MM.1S (cell line): ENCODE measurements around the gene ROPN1L.

Experiments used
- DNase-seq: peaks from one replicate; pipeline ENCODE4 v3.0.0-alpha.2; 2015
- H2AFZ ChIP-seq: fragments of 300-600 bp; sonication (generic); 2 replicates; pipeline ENCODE4 v1.6.0; 2016; ENCODE audit warnings: antibody characterized with exemption, low read length
- H3F3A ChIP-seq: fragments of 300-600 bp; sonication (generic); 2 replicates; pipeline ENCODE4 v1.6.1; 2016; ENCODE audit warnings: mild to moderate bottlenecking, antibody characterized with exemption, low read length, moderate library complexity, mixed read lengths; ENCODE audit not compliant: insufficient read depth
- H3K27ac ChIP-seq: fragments of 300-600 bp; sonication (generic); 2 replicates; pipeline ENCODE4 v1.5.1; 2016; ENCODE audit warnings: mild to moderate bottlenecking, low read length
- H3K27me3 ChIP-seq: fragments of 300-600 bp; sonication (generic); replicated peaks from 2 replicates; pipeline ENCODE4 v1.6.0; 2016; ENCODE audit warnings: low read length; ENCODE audit not compliant: insufficient read depth
- H3K36me3 ChIP-seq: fragments of 300-600 bp; sonication (generic); replicated peaks from 2 replicates; pipeline ENCODE4 v1.6.1; 2016; ENCODE audit warnings: mild to moderate bottlenecking, low read length, mixed read lengths; ENCODE audit not compliant: insufficient read depth
- H3K4me1 ChIP-seq: fragments of 300-600 bp; sonication (generic); 2 replicates; pipeline ENCODE4 v1.6.1; 2016; ENCODE audit warnings: low read length, mixed read lengths
- H3K4me2 ChIP-seq: fragments of 300-600 bp; sonication (generic); 2 replicates; pipeline ENCODE4 v1.6.0; 2016; ENCODE audit warnings: low read depth, low read length
- H3K4me3 ChIP-seq: fragments of 300-600 bp; sonication (generic); 2 replicates; pipeline ENCODE4 v1.5.1; 2016; ENCODE audit warnings: low read length, mixed read lengths
- H3K79me2 ChIP-seq: fragments of 300-600 bp; sonication (generic); 2 replicates; pipeline ENCODE4 v1.6.1; 2016; ENCODE audit warnings: mixed run types, low read length, mixed read lengths
- H3K9ac ChIP-seq: fragments of 300-600 bp; sonication (generic); 2 replicates; pipeline ENCODE4 v1.6.1; 2016; ENCODE audit warnings: low read length, mixed read lengths
- H3K9me2 ChIP-seq: fragments of 300-600 bp; sonication (generic); replicated peaks from 2 replicates; pipeline ENCODE4 v1.6.1; 2016; ENCODE audit warnings: mild to moderate bottlenecking, low read length, mixed read lengths; ENCODE audit not compliant: insufficient read depth
- H3K9me3 ChIP-seq: fragments of 300-600 bp; sonication (generic); replicated peaks from 2 replicates; pipeline ENCODE4 v1.6.1; 2016; ENCODE audit warnings: mild to moderate bottlenecking, low read length, mixed read lengths; ENCODE audit not compliant: insufficient read depth
- H4K20me1 ChIP-seq: fragments of 300-600 bp; sonication (generic); 2 replicates; pipeline ENCODE4 v1.6.1; 2016; ENCODE audit warnings: mild to moderate bottlenecking, low read length, moderate library complexity, mixed read lengths; ENCODE audit not compliant: insufficient read depth
- EZH2 ChIP-seq: fragments of 300-600 bp; sonication (generic); optimal IDR thresholded peaks from 2 replicates; pipeline ENCODE3; 2017; ENCODE audit warnings: low read depth, mild to moderate bottlenecking, antibody characterized with exemption, low read length, mixed read lengths
- EZH2phosphoT487 ChIP-seq: fragments of 300-600 bp; sonication (generic); IDR thresholded peaks from 2 replicates; pipeline ENCODE4 v1.6.1; 2018; ENCODE audit warnings: antibody characterized with exemption, low read length
- TF ChIP-seq, protein P1 (sequence below): fragments of 300-600 bp; sonication (generic); IDR thresholded peaks from 2 replicates; pipeline ENCODE4 v1.5.1; 2016; ENCODE audit warnings: antibody characterized with exemption, low read length, mixed read lengths

Gene ROPN1L

DNA sequence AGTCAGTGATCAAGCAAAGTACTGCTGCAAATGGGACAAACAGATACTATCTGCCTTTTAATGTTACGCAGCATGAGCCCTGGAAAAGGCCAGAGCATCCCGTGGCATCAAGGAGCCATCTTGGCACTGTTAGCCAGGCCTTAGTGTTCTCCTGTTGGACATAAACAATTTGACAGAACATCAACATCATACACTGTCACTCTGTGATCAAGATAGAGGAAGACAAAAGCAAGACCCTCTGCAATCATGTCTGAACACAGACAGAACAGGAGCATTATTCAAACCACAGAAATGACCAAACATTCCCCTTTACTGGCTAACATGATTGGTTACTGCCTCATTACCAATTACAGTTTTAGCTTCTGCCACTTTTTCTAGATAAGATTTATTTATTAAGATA is 21.2 kb upstream of the ROPN1L start:
- TF ChIP-seq EZH2phosphoT487 (no peak), EZH2 (no peak)
- TF ChIP-seq, protein P1, sequence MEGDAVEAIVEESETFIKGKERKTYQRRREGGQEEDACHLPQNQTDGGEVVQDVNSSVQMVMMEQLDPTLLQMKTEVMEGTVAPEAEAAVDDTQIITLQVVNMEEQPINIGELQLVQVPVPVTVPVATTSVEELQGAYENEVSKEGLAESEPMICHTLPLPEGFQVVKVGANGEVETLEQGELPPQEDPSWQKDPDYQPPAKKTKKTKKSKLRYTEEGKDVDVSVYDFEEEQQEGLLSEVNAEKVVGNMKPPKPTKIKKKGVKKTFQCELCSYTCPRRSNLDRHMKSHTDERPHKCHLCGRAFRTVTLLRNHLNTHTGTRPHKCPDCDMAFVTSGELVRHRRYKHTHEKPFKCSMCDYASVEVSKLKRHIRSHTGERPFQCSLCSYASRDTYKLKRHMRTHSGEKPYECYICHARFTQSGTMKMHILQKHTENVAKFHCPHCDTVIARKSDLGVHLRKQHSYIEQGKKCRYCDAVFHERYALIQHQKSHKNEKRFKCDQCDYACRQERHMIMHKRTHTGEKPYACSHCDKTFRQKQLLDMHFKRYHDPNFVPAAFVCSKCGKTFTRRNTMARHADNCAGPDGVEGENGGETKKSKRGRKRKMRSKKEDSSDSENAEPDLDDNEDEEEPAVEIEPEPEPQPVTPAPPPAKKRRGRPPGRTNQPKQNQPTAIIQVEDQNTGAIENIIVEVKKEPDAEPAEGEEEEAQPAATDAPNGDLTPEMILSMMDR, result no peak
- H3K27ac ChIP-seq, result no peak overlapping the region
- peaks cover 16% of the 10 kb centered on the region for H3K36me3 ChIP-seq
- H3K79me2 ChIP-seq, result peaks cover 18% of the 10 kb centered on the region
- no peaks in the 10 kb centered on the region for H3K27me3 ChIP-seq
- no peak overlapping the region for H3K4me3 ChIP-seq
- no peak overlapping the region for H2AFZ ChIP-seq
- no peaks in the 10 kb centered on the region for H3K4me1 ChIP-seq
- H3K9me2 ChIP-seq, result no peaks in the 10 kb centered on the region
- no peaks in the 10 kb centered on the region for H3F3A ChIP-seq
- no peak for DNase-seq
- no peak overlapping the region for H3K9ac ChIP-seq
- H4K20me1 ChIP-seq, result no peaks in the 10 kb centered on the region
- no peaks in the 10 kb centered on the region for H3K9me3 ChIP-seq
- no peak overlapping the region for H3K4me2 ChIP-seq

DNA sequence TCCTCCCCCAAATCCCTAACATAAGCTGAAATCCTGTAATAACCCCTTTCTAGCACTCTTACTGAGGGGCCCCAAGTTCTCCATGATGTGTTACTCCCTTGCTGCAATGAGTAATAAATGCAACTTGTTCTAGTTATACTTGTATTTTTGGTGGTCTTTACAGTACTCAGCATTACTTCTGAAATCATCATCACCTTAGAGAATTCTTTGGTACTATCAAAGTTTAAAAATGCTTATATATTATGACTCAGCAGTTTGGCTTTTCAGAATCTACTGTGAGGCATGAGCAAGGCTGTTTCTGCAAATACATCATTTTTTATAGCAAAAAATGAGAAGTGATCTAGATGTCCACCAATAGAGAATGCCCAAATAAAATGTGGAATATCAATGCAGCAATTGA is 20.7 kb upstream of the ROPN1L start:
- H2AFZ ChIP-seq, result no peak overlapping the region
- no peaks in the 10 kb centered on the region for H3K4me1 ChIP-seq
- no peaks in the 10 kb centered on the region for H3K27me3 ChIP-seq
- H3K9me3 ChIP-seq, result no peaks in the 10 kb centered on the region
- H3K36me3 ChIP-seq, result peaks cover 16% of the 10 kb centered on the region
- TF ChIP-seq EZH2 (no peak), EZH2phosphoT487 (no peak)
- TF ChIP-seq, protein P1, result no peak
- H4K20me1 ChIP-seq, result no peaks in the 10 kb centered on the region
- no peaks in the 10 kb centered on the region for H3F3A ChIP-seq
- H3K9ac ChIP-seq, result no peak overlapping the region
- H3K79me2 ChIP-seq, result peaks cover 18% of the 10 kb centered on the region
- H3K4me3 ChIP-seq, result no peak overlapping the region
- DNase-seq, result no peak
- no peak overlapping the region for H3K27ac ChIP-seq
- no peak overlapping the region for H3K4me2 ChIP-seq
- no peaks in the 10 kb centered on the region for H3K9me2 ChIP-seq

DNA sequence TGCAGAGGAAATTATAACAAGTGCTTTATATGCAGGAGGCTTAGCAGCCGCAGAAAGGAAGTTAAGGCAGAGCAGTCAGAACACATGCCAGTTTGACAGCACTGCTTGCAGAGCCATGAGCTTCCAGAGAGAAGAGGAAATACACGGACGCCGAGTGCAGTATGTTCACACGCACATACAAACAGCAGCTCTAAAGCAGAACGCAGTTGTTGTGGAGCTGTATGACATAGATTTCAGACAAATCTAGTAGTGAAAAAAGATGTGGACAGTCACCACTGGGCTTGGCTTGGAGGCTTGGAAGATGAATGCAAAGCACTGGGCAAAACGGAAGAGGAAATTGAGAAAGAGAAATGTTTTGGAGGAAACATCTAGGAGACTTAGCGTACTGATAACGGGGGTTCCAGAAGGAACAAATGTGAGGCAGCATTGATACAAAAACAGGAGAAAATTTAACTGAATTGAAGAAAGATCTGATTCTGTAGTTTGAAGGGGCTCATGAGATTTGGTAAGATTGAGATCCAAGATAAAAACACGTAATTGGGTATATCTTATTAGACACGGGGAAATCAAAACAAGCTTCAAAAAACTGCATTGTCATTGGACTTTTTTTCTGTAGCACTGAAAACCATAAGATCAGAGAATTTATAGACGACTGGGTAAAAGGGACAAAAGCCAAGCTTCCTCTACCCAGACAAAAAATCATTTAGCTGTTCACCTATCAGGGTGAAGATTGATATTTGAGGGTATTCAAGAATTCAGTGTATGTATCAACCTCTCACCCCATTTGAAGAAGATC is 19.6 kb upstream of the ROPN1L start:
- no peak overlapping the region for H3K27ac ChIP-seq
- H2AFZ ChIP-seq, result no peak overlapping the region

More for the DNA sequence above, 19.6 kb upstream of the ROPN1L start:
- Histone ChIP-seq H3K79me2 (peaks cover 12% of the 10 kb centered on the region; the same call in 1 of the 2 replicates), H3F3A (no peaks in the 10 kb centered on the region), H4K20me1 (no peaks in the 10 kb centered on the region), H3K9ac (no peak overlapping the region), H3K4me2 (no peak overlapping the region), H3K36me3 (peaks cover 16% of the 10 kb centered on the region), H3K9me3 (no peaks in the 10 kb centered on the region), H3K4me1 (no peaks in the 10 kb centered on the region), H3K27me3 (no peaks in the 10 kb centered on the region), H3K4me3 (no peak overlapping the region), H3K9me2 (no peaks in the 10 kb centered on the region)
- DNase-seq, result no peak
- TF ChIP-seq, protein P1, result no peak
- TF ChIP-seq EZH2phosphoT487 (no peak), EZH2 (no peak)
